ENCODE data around the gene PDCD2L.

The PDCD2L gene

DNA sequence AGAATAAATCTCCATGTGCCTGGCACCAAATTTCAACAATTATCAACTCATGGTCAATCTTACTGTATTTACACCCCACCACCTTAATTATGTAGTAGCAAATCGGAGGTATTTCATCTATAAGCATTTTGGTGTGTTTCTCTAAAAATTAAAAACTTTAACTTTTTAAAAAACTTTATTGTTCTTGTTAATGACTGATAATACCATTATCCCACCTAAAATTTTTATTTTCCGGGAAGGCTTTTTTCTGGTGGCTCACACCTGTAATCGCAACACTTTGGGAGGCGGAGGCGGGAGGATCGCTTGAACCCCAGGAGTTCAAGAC is 453 bp upstream of the PDCD2L start (continued):
- TF ChIP-seq ZNF530 (tag by site-specific recombination; IDR thresholded peaks at IDR 0.05; ENCODE audit: low read depth): no peak
- TF ChIP-seq ZNF324 (tag by site-specific recombination; IDR thresholded peaks at IDR 0.05): no peak
- no peak for TF ChIP-seq KLF8 (tag by site-specific recombination; IDR thresholded peaks at IDR 0.05)
- no peak for TF ChIP-seq GFI1B (tag by site-specific recombination; IDR thresholded peaks at IDR 0.05)
- TF ChIP-seq ZNF362 (tag by site-specific recombination; IDR thresholded peaks at IDR 0.05): no peak
- TF ChIP-seq ZNF639 (tag by site-specific recombination; IDR thresholded peaks at IDR 0.05): no peak
- TF ChIP-seq PRDM4 (tag by site-specific recombination; IDR thresholded peaks at IDR 0.05): 0 out of 2 replicates have a peak, but pooled peaks have one; percentile 5
- TF ChIP-seq ZNF223 (tag by site-specific recombination; IDR thresholded peaks at IDR 0.05): no peak
- TF ChIP-seq YY2 (tag by site-specific recombination; IDR thresholded peaks at IDR 0.05): no peak
- TF ChIP-seq, protein P1, sequence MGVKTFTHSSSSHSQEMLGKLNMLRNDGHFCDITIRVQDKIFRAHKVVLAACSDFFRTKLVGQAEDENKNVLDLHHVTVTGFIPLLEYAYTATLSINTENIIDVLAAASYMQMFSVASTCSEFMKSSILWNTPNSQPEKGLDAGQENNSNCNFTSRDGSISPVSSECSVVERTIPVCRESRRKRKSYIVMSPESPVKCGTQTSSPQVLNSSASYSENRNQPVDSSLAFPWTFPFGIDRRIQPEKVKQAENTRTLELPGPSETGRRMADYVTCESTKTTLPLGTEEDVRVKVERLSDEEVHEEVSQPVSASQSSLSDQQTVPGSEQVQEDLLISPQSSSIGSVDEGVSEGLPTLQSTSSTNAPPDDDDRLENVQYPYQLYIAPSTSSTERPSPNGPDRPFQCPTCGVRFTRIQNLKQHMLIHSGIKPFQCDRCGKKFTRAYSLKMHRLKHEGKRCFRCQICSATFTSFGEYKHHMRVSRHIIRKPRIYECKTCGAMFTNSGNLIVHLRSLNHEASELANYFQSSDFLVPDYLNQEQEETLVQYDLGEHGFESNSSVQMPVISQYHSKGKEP (tag by site-specific recombination; IDR thresholded peaks at IDR 0.05): peak; percentile 46; the same call in 1 of the 2 replicates
- TF ChIP-seq ZNF473 (tag by site-specific recombination; IDR thresholded peaks at IDR 0.05): no peak
- no peak for TF ChIP-seq ZNF768 (tag by site-specific recombination; IDR thresholded peaks at IDR 0.05)
- TF ChIP-seq ZNF23 (tag by site-specific recombination; IDR thresholded peaks at IDR 0.05; ENCODE audit: borderline replicate concordance): no peak
- TF ChIP-seq TCF7L2 (IDR thresholded peaks at IDR 0.05; ENCODE audit: borderline replicate concordance, low read depth, low read length): no peak
- TF ChIP-seq ZNF37A (tag by site-specific recombination; IDR thresholded peaks at IDR 0.05): no peak

DNA sequence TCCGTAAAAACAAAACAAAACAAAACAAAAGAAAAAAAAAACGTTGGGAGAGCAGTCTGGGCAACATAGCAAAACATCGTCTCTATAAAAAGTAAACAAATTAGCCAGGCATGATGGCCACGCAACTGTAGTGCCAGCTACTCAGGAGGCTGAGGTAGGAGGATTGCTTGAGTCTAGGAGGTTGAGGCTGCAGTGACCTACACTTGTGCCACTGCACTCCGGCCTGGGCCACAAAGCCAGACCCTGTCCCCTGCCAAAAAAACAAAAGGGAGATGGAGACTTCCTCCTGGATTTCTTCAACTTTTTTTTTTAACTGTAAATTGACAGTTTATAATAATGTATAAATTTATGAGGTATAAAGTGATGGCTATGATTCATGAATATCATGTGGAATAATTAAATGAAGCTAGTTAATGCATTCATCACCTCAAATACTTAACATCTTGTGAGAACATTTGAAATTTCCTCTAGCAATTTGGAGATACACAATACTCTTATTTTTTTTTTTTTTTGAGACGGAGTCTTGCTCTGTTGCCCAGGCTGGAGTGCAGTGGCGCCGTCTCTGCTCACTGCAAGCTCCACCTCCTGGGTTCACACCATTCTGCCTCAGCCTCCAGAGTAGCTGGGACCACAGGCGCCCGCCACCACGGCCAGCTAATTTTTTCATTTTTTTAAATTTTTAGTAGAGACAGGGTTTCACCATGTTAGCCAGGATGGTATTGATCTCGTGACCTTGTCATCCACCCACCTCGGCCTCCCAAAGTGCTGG is 1.9 kb downstream of the PDCD2L start:
- ChIA-PET CTCF (interaction anchor here (0.6 to 1.5 kb wide), 4 partner anchors 11 to 805 kb away, joined by 3 to 6 read pairs (median 4); no protein-coding TSS in a partner anchor), POLR2A (interaction anchor here (0.6 to 0.9 kb wide), 4 partner anchors 9 to 609 kb away, joined by 3 to 4 read pairs (median 4); partner anchors contain the start of gene KCTD15)
- H3K4me1 ChIP-seq (ENCODE audit: control insufficient read depth, insufficient read depth, low read length): peaks cover 12% of the 10 kb centered on the region; the same call in 1 of the 2 replicates
- no peak overlapping the region for H3K4me3 ChIP-seq (ENCODE audit: low read depth, low read length)
- H3K27ac ChIP-seq (ENCODE audit: extremely low read depth, low read depth, low read length): no peak overlapping the region
- H3K36me3 ChIP-seq (ENCODE audit: control insufficient read depth in 2 of 2, insufficient read depth in 1 of 2, low read length in 2 of 2): peaks cover 37 to 83% of the 10 kb centered on the region in 2 experiments
- TF ChIP-seq ZNF530 (tag by site-specific recombination; IDR thresholded peaks at IDR 0.05; ENCODE audit: low read depth) (no peak), ZNF121 (tag by site-specific recombination; IDR thresholded peaks at IDR 0.05) (peak; percentile 90), ZEB2 (tag by site-specific recombination; IDR thresholded peaks at IDR 0.05) (0 out of 2 replicates have a peak, but pooled peaks have one; percentile 3)
- TF ChIP-seq, protein P2, sequence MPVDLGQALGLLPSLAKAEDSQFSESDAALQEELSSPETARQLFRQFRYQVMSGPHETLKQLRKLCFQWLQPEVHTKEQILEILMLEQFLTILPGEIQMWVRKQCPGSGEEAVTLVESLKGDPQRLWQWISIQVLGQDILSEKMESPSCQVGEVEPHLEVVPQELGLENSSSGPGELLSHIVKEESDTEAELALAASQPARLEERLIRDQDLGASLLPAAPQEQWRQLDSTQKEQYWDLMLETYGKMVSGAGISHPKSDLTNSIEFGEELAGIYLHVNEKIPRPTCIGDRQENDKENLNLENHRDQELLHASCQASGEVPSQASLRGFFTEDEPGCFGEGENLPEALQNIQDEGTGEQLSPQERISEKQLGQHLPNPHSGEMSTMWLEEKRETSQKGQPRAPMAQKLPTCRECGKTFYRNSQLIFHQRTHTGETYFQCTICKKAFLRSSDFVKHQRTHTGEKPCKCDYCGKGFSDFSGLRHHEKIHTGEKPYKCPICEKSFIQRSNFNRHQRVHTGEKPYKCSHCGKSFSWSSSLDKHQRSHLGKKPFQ (tag by site-specific recombination; IDR thresholded peaks at IDR 0.05): peak; percentile 86
- H3K9me3 ChIP-seq (ENCODE audit: control insufficient read depth, insufficient read depth, low read depth, low read length): no peaks in the 10 kb centered on the region; the same call in 1 of the 2 replicates
